Thoracic aorta (tissue), 2 donors: ENCODE measurements around the gene TOM1. TPM values are rescaled to one million over a fixed set of nuclear protein-coding genes. Genes with fewer than 3 reads are reported as not detected.

Experiments
- ATAC-seq: fragments of 150-250 bp; one replicate; pipeline ENCODE4 v1.8.0; 2017; ENCODE audit warnings: low read depth; ENCODE audit not compliant: insufficient number of reproducible peaks, low FRiP score
- DNase-seq: peaks from one replicate; pipeline ENCODE4 v3.0.0-alpha.2; 2020; ENCODE audit warnings: low spot score
- H3K27ac ChIP-seq, 2 donors: fragments of 200-600 bp; sonication (generic); 1 replicate in 1 of 2; 2 replicates in 1 of 2; pipeline ENCODE4 v1.5.1; 2016; ENCODE audit warnings: mild to moderate bottlenecking in 2 of 2, moderate library complexity in 2 of 2
- H3K27me3 ChIP-seq: fragments of 200-600 bp; sonication (generic); replicated peaks from 2 replicates; pipeline ENCODE4 v1.6.0; 2016; ENCODE audit warnings: mild to moderate bottlenecking; ENCODE audit not compliant: insufficient read depth
- H3K36me3 ChIP-seq: fragments of 200-600 bp; sonication (generic); one replicate; pipeline ENCODE4 v1.5.1; 2016
- H3K4me1 ChIP-seq, 2 donors: fragments of 200-600 bp; sonication (generic); 1 replicate in 1 of 2; 2 replicates in 1 of 2; pipeline versions ENCODE4 v1.5.1 to v1.6.0; 2016; ENCODE audit warnings: low read depth in 2 of 2, mild to moderate bottlenecking in 1 of 2; ENCODE audit not compliant: control insufficient read depth in 1 of 2
- H3K4me3 ChIP-seq: fragments of 200-600 bp; sonication (generic); 2 replicates; pipeline ENCODE4 v1.5.1; 2016; ENCODE audit warnings: mild to moderate bottlenecking
- H3K9me3 ChIP-seq: fragments of 200-600 bp; sonication (generic); 2 replicates; pipeline ENCODE4 v1.5.1; 2016
- CTCF ChIP-seq: fragments of 200-600 bp; sonication (generic); IDR thresholded peaks from one replicate; pipeline ENCODE4 v1.5.1; 2019; ENCODE audit warnings: antibody characterized with exemption
- total RNA-seq, 2 donors: library from RNA; depleted of rRNA; stranded (reverse); fragments of >200 nt; gene quantifications; one replicate each; pipeline versions ENCODE4 v1.1.0 to v1.2.3, GENCODE V29; 2016

The TOM1 gene
- total RNA-seq, 2 donors from 2014 or later: 64.7 to 78.4 TPM

- TF ChIP-seq CTCF: no peak
These were observed 29.6 kb downstream of the TOM1 start for GRCh38 chr22:35329114-35329847.

GRCh38 chr22:35330258-35330861 is 30.7 kb downstream of the TOM1 start:
- Histone ChIP-seq H3K4me3 (no peak overlapping the region), H3K36me3 (peaks cover 61% of the 10 kb centered on the region), H3K4me1 (peaks cover 0 to 5% of the 10 kb centered on the region in 2 donors), H3K27me3 (no peaks in the 10 kb centered on the region), H3K27ac (peak overlapping the region; percentile 32 to 37), H3K9me3 (no peaks in the 10 kb centered on the region)
- ATAC-seq (no peak), DNase-seq (no peak)
- no peak for TF ChIP-seq CTCF

More at GRCh38 chr22:35329114-35329847, 29.6 kb downstream of the TOM1 start:
- Histone ChIP-seq H3K9me3 (no peaks in the 10 kb centered on the region), H3K4me1 (peaks cover 0 to 5% of the 10 kb centered on the region in 2 donors), H3K27me3 (no peaks in the 10 kb centered on the region), H3K36me3 (peaks cover 62% of the 10 kb centered on the region), H3K4me3 (no peak overlapping the region), H3K27ac (no peak overlapping the region)
- ATAC-seq: no peak
- DNase-seq: no peak

GRCh38 chr22:35332278-35332677 is 32.6 kb downstream of the TOM1 start:
- no peak overlapping the region for H3K4me3 ChIP-seq
- H3K36me3 ChIP-seq: peaks cover 71% of the 10 kb centered on the region
- H3K4me1 ChIP-seq: peaks cover 0 to 5% of the 10 kb centered on the region in 2 donors
- no peaks in the 10 kb centered on the region for H3K9me3 ChIP-seq
- DNase-seq (no peak), ATAC-seq (no peak)
- H3K27me3 ChIP-seq: no peaks in the 10 kb centered on the region
- no peak overlapping the region for H3K27ac ChIP-seq
- no peak for TF ChIP-seq CTCF

- H3K4me1 ChIP-seq: peaks cover 0 to 5% of the 10 kb centered on the region in 2 donors
- DNase-seq (no peak), ATAC-seq (no peak)
- no peaks in the 10 kb centered on the region for H3K27me3 ChIP-seq
- no peak overlapping the region for H3K27ac ChIP-seq
- H3K9me3 ChIP-seq: no peaks in the 10 kb centered on the region
- TF ChIP-seq CTCF: no peak
- no peak overlapping the region for H3K4me3 ChIP-seq
- peaks cover 70% of the 10 kb centered on the region for H3K36me3 ChIP-seq
These were observed 33.5 kb downstream of the TOM1 start for GRCh38 chr22:35333220-35333619.

GRCh38 chr22:35334004-35334403 is 34.3 kb downstream of the TOM1 start:
- no peak for TF ChIP-seq CTCF

More at GRCh38 chr22:35334004-35334403, 34.3 kb downstream of the TOM1 start:
- H3K27me3 ChIP-seq: no peaks in the 10 kb centered on the region
- DNase-seq: no peak
- peaks cover 0 to under 1% of the 10 kb centered on the region in 2 donors for H3K4me1 ChIP-seq
- no peak for ATAC-seq
- H3K9me3 ChIP-seq: no peaks in the 10 kb centered on the region
- peaks cover 75% of the 10 kb centered on the region for H3K36me3 ChIP-seq
- H3K27ac ChIP-seq: no peak overlapping the region
- H3K4me3 ChIP-seq: no peak overlapping the region
